GM19099 (cell line): ENCODE measurements around the gene ZNF200.

Experiments used
- POLR2A ChIP-seq: IDR thresholded peaks from 3 replicates; pipeline ENCODE4 v1.6.1; 2011; ENCODE audit warnings: low read depth; ENCODE audit not compliant: insufficient read length; ENCODE audit errors: extremely low read depth

The ZNF200 gene

GRCh38 chr16:3216263-3216640 is 18.7 kb downstream of the ZNF200 start:
- no peak for TF ChIP-seq POLR2A

- no peak for TF ChIP-seq POLR2A
Measured at GRCh38 chr16:3215601-3216262, 19.2 kb downstream of the ZNF200 start.

- no peak for TF ChIP-seq POLR2A
Measured at GRCh38 chr16:3214904-3215600, 19.9 kb downstream of the ZNF200 start.

- TF ChIP-seq POLR2A = no peak
Measured at GRCh38 chr16:3212567-3212966, 22.4 kb downstream of the ZNF200 start.

GRCh38 chr16:3212006-3212405 is 23.0 kb downstream of the ZNF200 start:
- TF ChIP-seq POLR2A = no peak

- TF ChIP-seq POLR2A = no peak
Measured at GRCh38 chr16:3207086-3207953, 27.6 kb downstream of the ZNF200 start.

GRCh38 chr16:3202903-3203539 is 31.9 kb downstream of the ZNF200 start:
- TF ChIP-seq POLR2A = no peak

- TF ChIP-seq POLR2A = no peak
Measured at GRCh38 chr16:3198334-3199072, 36.5 kb downstream of the ZNF200 start.

GRCh38 chr16:3195975-3196374 is 39.0 kb downstream of the ZNF200 start:
- no peak for TF ChIP-seq POLR2A

GRCh38 chr16:3194792-3195191 is 40.2 kb downstream of the ZNF200 start:
- no peak for TF ChIP-seq POLR2A

- no peak for TF ChIP-seq POLR2A
Measured at GRCh38 chr16:3193221-3194212, 41.4 kb downstream of the ZNF200 start.

- no peak for TF ChIP-seq POLR2A
Measured at GRCh38 chr16:3192476-3193019, 42.4 kb downstream of the ZNF200 start.

- TF ChIP-seq POLR2A = no peak
Measured at GRCh38 chr16:3190949-3191353, 44.0 kb downstream of the ZNF200 start.
